Thyroid gland (tissue), 4 donors: Measurements from ENCODE around the gene PIEZO2. TPM values are rescaled to one million over a fixed set of nuclear protein-coding genes. Genes with fewer than 3 reads are reported as not detected.
"Not testable (repeated sequence)": the region's sequence is repeated elsewhere in the genome, so short reads cannot be mapped to it uniquely, and the experiment has no call there.

Experiments used
- DNase-seq, 2 donors: peaks; one replicate each; pipeline ENCODE4 v3.0.0-alpha.2; 2019
- H3K27ac ChIP-seq, 3 donors: fragments of 200-600 bp; sonication (generic); 1 replicate in 2 of 3; 2 replicates in 1 of 3; pipeline ENCODE4 v1.5.1; 2016 to 2019; ENCODE audit warnings: mild to moderate bottlenecking in 1 of 3, moderate library complexity in 1 of 3
- H3K27me3 ChIP-seq: fragments of 200-600 bp; sonication (generic); one replicate; pipeline ENCODE4 v1.5.1; 2019
- H3K36me3 ChIP-seq, 2 donors: fragments of 200-600 bp; sonication (generic); one replicate each; pipeline ENCODE4 v1.5.1; 2016 to 2019
- H3K4me1 ChIP-seq, 2 donors: fragments of 200-600 bp; sonication (generic); one replicate each; pipeline ENCODE4 v1.5.1; 2017 to 2019
- H3K4me3 ChIP-seq, 3 donors: fragments of 200-600 bp; sonication (generic); replicated peaks in 1 of 3; 1 replicate in 2 of 3; 2 replicates in 1 of 3; pipeline ENCODE4 v1.5.1; 2016; ENCODE audit warnings: mild to moderate bottlenecking in 1 of 3
- H3K9me3 ChIP-seq: fragments of 200-600 bp; sonication (generic); one replicate; pipeline ENCODE4 v1.5.1; 2017
- CTCF ChIP-seq, 6 experiments: fragments of 200-600 bp in 3 of 6; fragments of 450-650 bp in 3 of 6; sonication (generic) in 3 of 6; IDR thresholded peaks; one replicate each; pipeline ENCODE4 v1.5.1; 2016 to 2019; ENCODE audit warnings: antibody characterized with exemption in 6 of 6, mild to moderate bottlenecking in 2 of 6, inconsistent platforms in 1 of 6, moderate library complexity in 1 of 6
- POLR2A ChIP-seq, 2 donors: fragments of 450-650 bp; IDR thresholded peaks; one replicate each; pipeline ENCODE4 v1.6.1; 2017; ENCODE audit warnings: antibody characterized with exemption in 2 of 2, mild to moderate bottlenecking in 2 of 2, moderate library complexity in 1 of 2
- WGBS, 2 donors: methylation state at CpG; one replicate each; pipeline ENCODE4 v1.1.5; 2017; 5-methylcytosine and 5-hydroxymethylcytosine counted together
- intact Hi-C: fragments of 100-400 bp; cut with DNase I; formaldehyde crosslinking; loops from one replicate; pipeline ENCODE4 v1.15.1; 2023
- total RNA-seq, 4 donors: library from RNA; depleted of rRNA; stranded (reverse); fragments of >200 nt; gene quantifications; one replicate each; pipeline ENCODE4 v1.2.3, GENCODE V29; 2016

PIEZO2 gene
- total RNA-seq, 4 donors from 2014 or later = 5.0 to 13.8 (median 6.1) TPM

GRCh38 chr18:10919851-10920250 lies 229.5 kb downstream of the PIEZO2 start:
- H3K27me3 ChIP-seq = no peaks in the 10 kb centered on the region
- intact Hi-C loops = no loop called here
- H3K9me3 ChIP-seq = no peaks in the 10 kb centered on the region
- TF ChIP-seq CTCF (IDR thresholded peaks at IDR 0.05) (no peak), POLR2A (IDR thresholded peaks at IDR 0.05) (no peak)
- 82 to 86% methylated on average over 2 of the region's 2 CpGs for WGBS, 2 donors
- DNase-seq = no peak
- H3K4me3 ChIP-seq = no peak overlapping the region
- no peaks in the 10 kb centered on the region for H3K4me1 ChIP-seq
- no peak overlapping the region for H3K27ac ChIP-seq
- no peaks in the 10 kb centered on the region for H3K36me3 ChIP-seq

GRCh38 chr18:10916865-10917264 lies 232.5 kb downstream of the PIEZO2 start:
- intact Hi-C loops = no loop called here
- Histone ChIP-seq H3K9me3 (no peaks in the 10 kb centered on the region), H3K36me3 (no peaks in the 10 kb centered on the region), H3K27me3 (no peaks in the 10 kb centered on the region), H3K4me1 (peaks cover 18 to 21% of the 10 kb centered on the region in 2 donors), H3K4me3 (no peak overlapping the region), H3K27ac (no peak overlapping the region)
- 52 to 54% methylated on average over 4 of the region's 4 CpGs for WGBS, 2 donors
- no peak for DNase-seq
- TF ChIP-seq CTCF (IDR thresholded peaks at IDR 0.05) = no peak
- no peak for TF ChIP-seq POLR2A (IDR thresholded peaks at IDR 0.05)

- Histone ChIP-seq H3K27me3 (no peaks in the 10 kb centered on the region), H3K4me3 (no peak overlapping the region), H3K9me3 (no peaks in the 10 kb centered on the region), H3K36me3 (no peaks in the 10 kb centered on the region), H3K27ac (no peak overlapping the region), H3K4me1 (peaks cover 18 to 21% of the 10 kb centered on the region in 2 donors)
- TF ChIP-seq CTCF (IDR thresholded peaks at IDR 0.05) = no peak
- no peak for TF ChIP-seq POLR2A (IDR thresholded peaks at IDR 0.05)
- intact Hi-C loops = no loop called here
- no peak for DNase-seq
- 79 to 91% methylated on average over 9 to 20 of the region's 23 CpGs for WGBS, 2 donors
These were observed 233.0 kb downstream of the PIEZO2 start for GRCh38 chr18:10916387-10916786.

GRCh38 chr18:10915748-10916147 lies 233.6 kb downstream of the PIEZO2 start:
- intact Hi-C loops = not testable (repeated sequence)

GRCh38 chr18:10914610-10915009 lies 234.8 kb downstream of the PIEZO2 start:
- DNase-seq, H3K27me3 ChIP-seq, H3K36me3 ChIP-seq, H3K4me3 ChIP-seq, intact Hi-C loops, H3K9me3 ChIP-seq: not testable (repeated sequence)
- H3K27ac ChIP-seq = peak overlapping the region in 2 of 3 donors; percentile 19 to 95
- H3K4me1 ChIP-seq = peaks cover 18 to 21% of the 10 kb centered on the region in 2 donors
- WGBS, 2 donors = 89 to 90% methylated on average over 6 to 7 of the region's 8 CpGs

More at GRCh38 chr18:10915748-10916147, 233.6 kb downstream of the PIEZO2 start:
- WGBS, 2 donors = 96 to 98% methylated on average over 4 to 5 of the region's 5 CpGs
- not testable (repeated sequence) for DNase-seq, H3K27me3 ChIP-seq, H3K4me3 ChIP-seq, H3K9me3 ChIP-seq, H3K27ac ChIP-seq, H3K36me3 ChIP-seq
- H3K4me1 ChIP-seq = peaks cover 18 to 21% of the 10 kb centered on the region in 2 donors

GRCh38 chr18:10913919-10914318 lies 235.4 kb downstream of the PIEZO2 start:
- intact Hi-C loops = no loop called here
- DNase-seq = no peak
- H3K4me3 ChIP-seq = no peak overlapping the region
- TF ChIP-seq POLR2A (IDR thresholded peaks at IDR 0.05) (no peak), CTCF (IDR thresholded peaks at IDR 0.05) (no peak)
- 42 to 44% methylated on average over 4 of the region's 4 CpGs for WGBS, 2 donors
- H3K27ac ChIP-seq = peak overlapping the region; percentile 19 to 95 (median 67)
- H3K27me3 ChIP-seq = no peaks in the 10 kb centered on the region
- peaks cover 18 to 21% of the 10 kb centered on the region in 2 donors for H3K4me1 ChIP-seq
- H3K36me3 ChIP-seq = no peaks in the 10 kb centered on the region
- no peaks in the 10 kb centered on the region for H3K9me3 ChIP-seq
